GM12875 (cell line): ENCODE measurements around the gene SLC25A42.
A peak's percentile ranks its signal among the peaks of the same experiment; 100 is the strongest.

Experiments used
- H3K4me3 ChIP-seq: one replicate; pipeline ENCODE4 v1.5.1; 2011; ENCODE audit warnings: low read depth, low read length, control low read depth
- TF ChIP-seq, protein P1 (sequence below): IDR thresholded peaks from 2 replicates; pipeline ENCODE4 v1.5.1; 2011; ENCODE audit warnings: low read depth, mild to moderate bottlenecking, control low read depth, inconsistent platforms, low read length, moderate library complexity, borderline replicate concordance; ENCODE audit not compliant: insufficient read depth

Gene SLC25A42

DNA sequence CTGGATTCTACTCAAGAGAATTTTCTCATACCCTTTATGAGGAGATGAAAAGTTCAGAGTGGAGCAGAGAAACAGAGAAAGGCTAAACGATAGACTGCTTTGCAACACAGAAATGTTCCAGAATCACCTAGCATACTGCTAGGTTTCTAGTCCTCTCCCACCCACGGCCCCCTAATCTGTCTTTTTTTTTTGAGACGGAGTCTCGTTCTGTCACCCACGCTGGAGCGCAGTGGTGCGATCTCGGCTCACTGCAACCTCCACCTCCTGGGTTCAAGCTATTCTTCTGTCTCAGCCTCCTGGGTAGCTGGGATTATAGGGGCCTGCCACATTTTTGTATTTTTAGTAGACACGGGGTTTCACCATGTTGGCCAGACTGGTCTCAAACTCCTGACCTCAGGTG lies 35.3 kb upstream of the SLC25A42 start:
- TF ChIP-seq, protein P1, sequence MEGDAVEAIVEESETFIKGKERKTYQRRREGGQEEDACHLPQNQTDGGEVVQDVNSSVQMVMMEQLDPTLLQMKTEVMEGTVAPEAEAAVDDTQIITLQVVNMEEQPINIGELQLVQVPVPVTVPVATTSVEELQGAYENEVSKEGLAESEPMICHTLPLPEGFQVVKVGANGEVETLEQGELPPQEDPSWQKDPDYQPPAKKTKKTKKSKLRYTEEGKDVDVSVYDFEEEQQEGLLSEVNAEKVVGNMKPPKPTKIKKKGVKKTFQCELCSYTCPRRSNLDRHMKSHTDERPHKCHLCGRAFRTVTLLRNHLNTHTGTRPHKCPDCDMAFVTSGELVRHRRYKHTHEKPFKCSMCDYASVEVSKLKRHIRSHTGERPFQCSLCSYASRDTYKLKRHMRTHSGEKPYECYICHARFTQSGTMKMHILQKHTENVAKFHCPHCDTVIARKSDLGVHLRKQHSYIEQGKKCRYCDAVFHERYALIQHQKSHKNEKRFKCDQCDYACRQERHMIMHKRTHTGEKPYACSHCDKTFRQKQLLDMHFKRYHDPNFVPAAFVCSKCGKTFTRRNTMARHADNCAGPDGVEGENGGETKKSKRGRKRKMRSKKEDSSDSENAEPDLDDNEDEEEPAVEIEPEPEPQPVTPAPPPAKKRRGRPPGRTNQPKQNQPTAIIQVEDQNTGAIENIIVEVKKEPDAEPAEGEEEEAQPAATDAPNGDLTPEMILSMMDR, result no peak
- no peak overlapping the region for H3K4me3 ChIP-seq

DNA sequence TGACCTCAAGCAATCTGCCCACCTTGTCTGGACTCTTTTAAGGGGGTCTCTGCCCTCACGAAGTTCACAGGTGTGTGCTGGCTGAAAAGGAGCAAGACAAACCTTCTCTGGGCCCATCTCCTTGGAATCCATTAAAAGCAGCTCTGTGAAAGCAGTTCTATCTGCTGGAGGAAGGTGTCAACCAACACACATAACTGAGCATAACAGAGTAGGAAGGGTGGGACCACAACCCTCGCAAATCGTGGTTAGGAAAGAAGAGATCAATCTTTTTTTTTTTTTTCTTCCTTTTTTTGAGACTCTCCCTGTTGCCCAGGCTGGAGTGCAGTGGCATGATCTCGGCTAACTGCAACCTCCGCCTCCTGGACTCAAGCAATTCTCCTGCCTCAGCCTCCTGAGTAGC lies 31.9 kb upstream of the SLC25A42 start:
- no peak overlapping the region for H3K4me3 ChIP-seq
- TF ChIP-seq, protein P1, result no peak

DNA sequence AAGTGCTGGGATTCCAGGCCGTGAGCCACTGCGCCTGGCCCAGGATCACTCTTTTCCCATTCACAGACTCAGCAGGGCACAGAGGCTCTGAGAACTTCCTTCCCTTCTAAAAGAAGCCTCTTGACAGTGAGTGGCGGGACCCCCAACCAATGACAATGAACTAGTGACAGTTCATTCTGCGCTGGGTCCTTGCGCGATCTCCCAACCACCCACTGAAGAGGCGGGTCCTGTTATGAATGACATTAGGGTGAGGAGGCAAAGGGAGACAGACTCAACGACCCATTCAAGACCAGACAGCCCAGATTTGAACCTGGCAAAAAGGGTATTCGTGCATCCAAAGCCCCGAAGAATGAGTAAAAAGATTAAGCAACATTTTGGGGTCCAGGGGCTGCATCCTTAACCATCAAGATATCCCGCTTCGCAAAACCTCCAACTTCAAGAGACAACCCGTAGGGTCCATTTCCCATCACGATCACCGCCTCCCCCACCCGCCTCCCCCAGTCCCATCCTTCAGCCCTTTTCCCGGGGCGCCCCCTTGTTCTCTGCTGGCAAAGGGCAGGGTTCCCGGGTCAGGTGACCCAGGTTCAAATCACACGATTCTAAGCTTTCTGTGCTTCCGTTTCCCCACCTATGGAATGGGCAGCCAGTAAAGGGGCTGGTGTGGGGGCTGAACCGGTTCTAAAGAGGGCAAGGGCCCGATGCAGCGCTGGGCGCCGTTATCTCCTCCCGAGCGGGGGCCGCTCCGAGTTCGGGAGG lies 31.2 kb upstream of the SLC25A42 start:
- peak overlapping the region; percentile 72 for H3K4me3 ChIP-seq
- TF ChIP-seq, protein P1, result no peak

DNA sequence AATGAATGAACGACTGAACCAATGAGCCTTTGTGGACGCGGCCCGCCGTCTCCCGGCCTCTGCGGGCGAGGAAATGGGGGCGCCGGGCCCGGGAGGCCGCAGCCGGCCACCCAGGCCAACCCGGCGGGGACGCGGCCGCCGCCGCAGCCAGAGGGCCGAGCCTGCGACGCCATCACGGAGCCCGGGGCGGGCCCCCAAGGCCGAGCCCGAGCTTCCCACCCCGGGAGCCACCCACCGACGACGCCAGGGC lies 30.7 kb upstream of the SLC25A42 start:
- TF ChIP-seq, protein P1, result no peak

DNA sequence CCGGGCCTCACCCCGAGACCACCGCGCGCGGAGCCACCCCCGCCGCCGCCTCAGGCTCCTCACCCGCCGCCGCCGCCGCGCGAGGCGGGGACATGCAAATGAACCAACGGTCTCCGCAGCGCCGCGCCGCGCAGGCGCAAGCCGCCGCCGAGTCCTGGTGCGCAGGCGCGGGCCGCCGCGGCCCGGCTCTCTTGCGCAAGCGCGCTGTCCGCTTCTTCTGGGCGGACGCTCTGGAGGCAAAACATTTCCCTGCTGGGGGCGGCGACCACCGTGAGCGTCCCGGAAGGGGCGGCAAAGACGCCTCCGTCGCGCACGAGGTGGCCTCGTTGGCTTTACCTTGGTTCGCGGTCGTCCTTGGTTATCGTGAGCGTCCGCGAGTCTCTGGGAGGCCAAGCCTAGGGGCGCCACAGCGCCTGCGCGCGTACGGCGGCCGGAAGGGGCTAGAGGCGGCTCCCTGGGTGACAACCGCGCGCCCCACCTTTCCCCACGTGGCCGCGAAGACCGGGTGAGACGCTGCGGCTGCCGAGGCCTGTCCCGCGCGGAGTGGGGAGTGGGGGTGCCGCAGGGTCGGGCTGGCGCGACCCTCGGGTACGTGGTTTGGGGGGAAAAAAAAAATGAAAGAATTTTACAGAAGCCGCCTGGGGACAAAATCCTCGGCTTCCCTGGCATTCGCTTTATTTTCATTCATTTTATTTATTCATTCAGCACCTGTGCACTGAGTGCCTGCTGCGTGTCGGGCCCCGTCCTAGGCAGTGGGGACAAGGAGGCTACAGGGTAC lies 30.2 kb upstream of the SLC25A42 start, which contains the start of the genes ARMC6 and SUGP2:
ARMC6 (plus strand) TSS at position 178 of the 778 bp plus-strand sequence. CDS start 607 bp downstream, outside the sequence.
SUGP2 (minus strand) TSS at position 92 of the 778 bp plus-strand sequence. CDS start 2,446 bp downstream, outside the sequence.
- peak within 1 kb of the TSS; percentile 72 for H3K4me3 ChIP-seq
- TF ChIP-seq, protein P1, result no peak

More for the DNA sequence above, 30.7 kb upstream of the SLC25A42 start:
- peak overlapping the region; percentile 72 for H3K4me3 ChIP-seq

DNA sequence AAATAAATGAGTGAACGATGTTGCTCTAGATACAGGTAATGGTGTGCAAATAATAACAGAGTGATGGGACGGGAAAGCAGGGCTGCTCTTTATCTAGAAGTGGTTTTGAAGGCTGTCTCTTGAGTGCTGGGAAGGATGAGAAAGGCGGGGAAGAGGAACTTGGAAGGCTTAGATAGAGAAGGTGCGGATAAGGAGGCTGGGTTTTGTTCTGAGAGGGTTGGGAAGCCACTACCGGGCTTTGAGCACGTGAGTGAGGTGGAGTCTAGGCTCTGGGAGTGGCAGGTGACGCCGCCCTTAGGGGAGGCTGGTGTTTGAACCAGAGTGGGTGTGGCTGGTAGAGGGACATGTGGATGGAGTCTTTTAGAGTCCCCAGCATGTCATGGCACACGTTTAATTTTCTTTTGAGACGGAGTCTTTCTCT lies 29.6 kb upstream of the SLC25A42 start:
- TF ChIP-seq, protein P1, result no peak
- peak overlapping the region; percentile 72 for H3K4me3 ChIP-seq

DNA sequence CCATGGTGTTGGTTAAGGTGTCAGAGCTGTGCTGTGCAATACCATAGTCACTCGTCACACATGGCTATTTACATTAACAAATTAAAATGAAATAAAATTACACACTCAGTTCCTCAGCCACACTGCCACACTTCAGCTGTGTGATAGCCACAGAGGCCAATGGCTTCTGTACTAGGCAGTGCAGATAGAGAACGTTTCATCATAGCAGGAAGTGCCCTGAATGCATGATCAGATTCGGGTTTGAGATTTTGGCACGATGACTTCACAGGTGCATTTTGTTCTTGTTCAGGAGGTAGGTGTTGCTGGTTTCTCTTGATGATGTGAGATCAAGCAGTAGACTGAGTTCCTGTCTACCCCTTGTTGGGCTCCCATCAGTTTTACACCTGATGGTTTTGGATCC lies 23.9 kb upstream of the SLC25A42 start:
- H3K4me3 ChIP-seq, result no peak overlapping the region
- TF ChIP-seq, protein P1, result no peak
